Transverse colon (tissue), 4 donors: ENCODE measurements around the gene RNASE12. TPM values are rescaled to one million over a fixed set of nuclear protein-coding genes. Genes with fewer than 3 reads are reported as not detected.
A peak's percentile ranks its signal among the peaks of the same experiment; 100 is the strongest.

Experiments
- DNase-seq: peaks from one replicate; pipeline ENCODE4 v3.0.0-alpha.2; 2019
- H3K27ac ChIP-seq, 4 donors: fragments of 200-600 bp; sonication (generic); 2 replicates each; pipeline ENCODE4 v1.5.1; 2016 to 2018; ENCODE audit warnings: inconsistent platforms in 4 of 4
- H3K27me3 ChIP-seq: fragments of 200-600 bp; sonication (generic); 2 replicates; pipeline ENCODE4 v1.5.1; 2017; ENCODE audit warnings: inconsistent platforms
- H3K36me3 ChIP-seq, 4 donors: fragments of 200-600 bp; sonication (generic); 2 replicates each; pipeline ENCODE4 v1.5.1; 2017 to 2019; ENCODE audit warnings: inconsistent platforms in 4 of 4
- H3K4me1 ChIP-seq, 4 donors: fragments of 200-600 bp; sonication (generic); 2 replicates each; pipeline ENCODE4 v1.5.1; 2017 to 2020; ENCODE audit warnings: inconsistent platforms in 4 of 4
- H3K4me3 ChIP-seq, 4 donors: fragments of 200-600 bp; sonication (generic); 1 replicate in 1 of 4; 2 replicates in 3 of 4; pipeline versions ENCODE4 v1.5.1 to v1.6.1; 2017 to 2019; ENCODE audit warnings: inconsistent platforms in 4 of 4
- H3K9me3 ChIP-seq, 2 donors: fragments of 200-600 bp; sonication (generic); 2 replicates each; pipeline ENCODE4 v1.5.1; 2017 to 2019; ENCODE audit warnings: inconsistent platforms in 2 of 2
- EP300 ChIP-seq: sonication (generic); formaldehyde crosslinking; IDR thresholded peaks from one replicate; pipeline ENCODE4 v1.6.1; 2017; ENCODE audit warnings: antibody characterized with exemption, low read depth
- POLR2A ChIP-seq: fragments of 450-650 bp; IDR thresholded peaks from one replicate; pipeline ENCODE4 v1.6.1; 2016; ENCODE audit warnings: antibody characterized with exemption, mild to moderate bottlenecking, moderate library complexity
- POLR2AphosphoS5 ChIP-seq, 3 donors: sonication (generic); formaldehyde crosslinking; IDR thresholded peaks; one replicate each; pipeline ENCODE4 v1.6.1; 2016; ENCODE audit warnings: antibody characterized with exemption in 3 of 3
- WGBS, 2 donors: methylation state at CpG; one replicate each; pipeline ENCODE4 v1.1.5; 2018; ENCODE audit warnings: low coverage in 1 of 2; 5-methylcytosine and 5-hydroxymethylcytosine counted together
- in situ Hi-C, 4 donors: fragments of 200-750 bp; cut with MboI; loops; one replicate each; pipeline versions ENCODE4 v1.15.0 to v1.15.1; 2017; ENCODE audit warnings: low sequenced_read_pairs in 3 of 4, low pct_ligation_motif_present in 1 of 4, low pct_unique_long_range_greater_than_20kb in 1 of 4
- intact Hi-C: fragments of 100-400 bp; cut with DNase I; formaldehyde crosslinking; loops from one replicate; pipeline ENCODE4 v1.15.1; 2023; ENCODE audit warnings: low total_unique reads
- total RNA-seq, 4 donors: library from RNA; depleted of rRNA; stranded (reverse); fragments of >200 nt; gene quantifications; one replicate each; pipeline ENCODE4 v1.1.0, GENCODE V29; 2016
- TF ChIP-seq, protein P1 (sequence below), 5 experiments: fragments of 200-600 bp in 3 of 5; fragments of 450-650 bp in 2 of 5; sonication (generic) in 3 of 5; IDR thresholded peaks; 1 replicate in 2 of 5; 2 replicates in 3 of 5; pipeline ENCODE4 v1.5.1; 2016 to 2017; ENCODE audit warnings: antibody characterized with exemption in 5 of 5, inconsistent platforms in 3 of 5, mild to moderate bottlenecking in 2 of 5, moderate library complexity in 1 of 5

RNASE12 gene
- total RNA-seq, 4 donors from 2014 or later, result not detected

DNA sequence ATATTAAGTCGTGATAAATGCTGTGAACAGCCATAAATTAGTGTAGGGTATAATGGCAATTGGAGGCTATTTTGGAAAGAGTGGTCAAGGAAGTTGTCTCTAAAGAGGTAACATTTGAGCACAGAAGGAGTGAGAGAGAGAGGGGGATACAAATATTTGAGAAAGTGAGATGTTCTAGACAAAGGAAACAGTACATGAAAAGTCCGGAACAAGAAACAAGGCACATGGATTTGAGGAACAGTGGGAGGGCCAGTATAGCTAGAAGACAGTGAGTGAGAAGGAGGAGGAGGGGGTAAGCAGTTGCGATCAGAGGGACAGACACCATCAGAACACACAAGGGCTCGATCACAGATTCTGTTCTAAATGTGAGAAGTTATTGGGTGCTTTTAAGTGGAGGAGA lies 20.1 kb upstream of the RNASE12 start:
- WGBS, 2 donors, result 54 to 67% methylated on average over 2 to 4 of the region's 4 CpGs
- in situ Hi-C loops, result loop anchor here in 3 of 4 donors (5.0 to 25.0 kb wide), 6 partner anchors 74 to 279 kb away; partner anchors contain the start of genes ANG (in 2 of the 3), CCNB1IP1 (in 1 of the 3), RNASE4 (in 1 of the 3) and TEP1 (in 1 of the 3)
- no peak overlapping the region for H3K27ac ChIP-seq

DNA sequence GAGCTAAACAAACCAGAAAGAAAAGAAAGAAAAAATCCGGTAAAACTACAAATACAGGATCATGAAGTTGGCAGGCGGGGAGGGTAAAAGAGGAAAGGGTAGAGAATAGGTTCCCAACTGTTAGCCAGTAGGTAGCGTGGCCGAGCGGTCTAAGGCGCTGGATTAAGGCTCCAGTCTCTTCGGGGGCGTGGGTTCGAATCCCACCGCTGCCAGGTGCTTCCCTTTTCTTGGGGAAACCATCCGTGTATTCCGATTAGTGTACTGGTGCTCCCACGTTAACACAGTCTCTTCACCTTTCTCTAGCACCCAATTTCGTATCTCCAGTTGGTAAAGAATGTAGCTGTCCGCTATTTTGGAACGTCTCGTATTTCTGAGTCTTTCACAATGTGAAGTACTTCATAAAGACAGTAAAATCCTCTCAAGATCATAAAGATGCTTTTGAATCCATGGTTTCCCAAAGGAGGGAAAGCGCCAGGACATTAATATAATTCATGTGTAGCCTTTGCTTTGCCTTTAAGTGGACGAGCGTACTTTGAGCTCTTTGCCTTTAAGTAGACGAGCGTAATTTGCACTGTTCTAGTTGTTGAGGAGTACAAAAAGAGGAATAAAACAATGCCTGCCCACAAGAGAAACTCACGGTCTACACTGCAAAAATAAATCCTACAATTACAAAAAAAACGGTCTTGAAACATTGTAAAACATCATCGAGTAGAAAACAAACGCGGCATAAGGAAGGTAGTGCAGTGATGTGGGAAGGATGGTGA lies 19.0 kb upstream of the RNASE12 start:
- H3K4me1 ChIP-seq, result peaks cover 0 to 27% (median 12%) of the 10 kb centered on the region in 4 donors
- peak in 1 of 3 donors; percentile 7 for TF ChIP-seq POLR2AphosphoS5 (IDR thresholded peaks at IDR 0.05)
- no peak for TF ChIP-seq POLR2A
- in situ Hi-C loops (loop anchor here in 3 of 4 donors (5.0 to 25.0 kb wide), 6 partner anchors 75 to 278 kb away; partner anchors contain the start of genes ANG (in 2 of the 3), CCNB1IP1 (in 1 of the 3), RNASE4 (in 1 of the 3) and TEP1 (in 1 of the 3)), intact Hi-C loops (loop anchor here (10.0 kb wide), 2 partner anchors 145 to 275 kb away; partner anchors contain the start of genes CCNB1IP1, PIP4P1 and PNP)
- WGBS, 2 donors, result 3 to 4% methylated on average over 23 to 27 of the region's 27 CpGs
- peak overlapping the region; percentile 54 to 68 (median 59) for H3K4me3 ChIP-seq
- peak overlapping the region; percentile 62 to 75 (median 72) for H3K27ac ChIP-seq
- H3K36me3 ChIP-seq, result no peaks in the 10 kb centered on the region
- no peaks in the 10 kb centered on the region for H3K9me3 ChIP-seq
- no peaks in the 10 kb centered on the region for H3K27me3 ChIP-seq
- peak; percentile 85 for DNase-seq

More for the DNA sequence above, 20.1 kb upstream of the RNASE12 start:
- DNase-seq, result no peak
- Histone ChIP-seq H3K27me3 (no peaks in the 10 kb centered on the region), H3K36me3 (no peaks in the 10 kb centered on the region), H3K9me3 (no peaks in the 10 kb centered on the region), H3K4me3 (no peak overlapping the region), H3K4me1 (peaks cover 0 to 29% (median 12%) of the 10 kb centered on the region in 4 donors)
- no peak for TF ChIP-seq POLR2A
- intact Hi-C loops, result loop anchor here (10.0 kb wide), 2 partner anchors 146 to 276 kb away; partner anchors contain the start of genes CCNB1IP1, PIP4P1 and PNP

DNA sequence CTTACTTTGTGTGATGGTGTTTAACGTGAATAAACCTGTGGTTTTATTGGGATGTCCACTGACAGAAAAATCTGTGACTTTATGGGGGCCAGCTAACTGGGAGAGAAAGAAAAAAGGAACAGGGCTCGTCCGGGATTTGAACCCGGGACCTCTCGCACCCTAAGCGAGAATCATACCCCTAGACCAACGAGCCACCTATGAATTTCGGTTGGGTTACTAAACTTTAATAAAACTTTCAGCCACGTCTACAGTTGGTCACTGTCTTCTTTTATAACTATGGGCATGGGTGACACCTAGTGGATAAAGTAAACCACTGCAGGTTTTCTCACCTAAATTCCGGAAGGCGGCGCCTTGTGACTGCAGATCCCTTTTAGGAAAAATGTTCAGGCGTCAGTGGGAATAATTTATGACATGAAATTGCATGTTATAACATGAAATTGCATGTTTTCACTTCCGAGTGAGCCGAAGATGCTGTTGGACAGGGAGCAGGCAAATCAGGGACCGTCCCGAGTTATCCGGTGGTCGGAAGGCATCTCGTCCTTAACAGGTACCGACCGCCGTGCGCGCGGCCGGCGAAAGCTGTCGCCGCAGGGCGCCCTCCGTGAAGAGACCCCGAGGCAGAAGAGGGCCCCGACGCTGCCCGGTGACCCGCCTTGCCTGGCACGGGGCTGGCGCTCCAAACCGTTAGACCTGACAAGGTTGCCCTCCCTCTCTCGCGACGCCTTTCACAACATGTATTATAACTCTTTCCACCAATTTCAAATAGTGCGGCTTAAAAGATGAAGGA lies 18.2 kb upstream of the RNASE12 start:
- Histone ChIP-seq H3K27me3 (no peaks in the 10 kb centered on the region), H3K4me3 (peak overlapping the region; percentile 54 to 68 (median 59)), H3K4me1 (peaks cover 0 to 19% (median 9%) of the 10 kb centered on the region in 4 donors), H3K9me3 (no peaks in the 10 kb centered on the region), H3K36me3 (no peaks in the 10 kb centered on the region), H3K27ac (peak overlapping the region; percentile 62 to 75 (median 72))
- intact Hi-C loops (loop anchor here (10.0 kb wide), 2 partner anchors 145 to 275 kb away; partner anchors contain the start of genes CCNB1IP1, PIP4P1 and PNP), in situ Hi-C loops (loop anchor here (5.0 to 25.0 kb wide), 7 partner anchors 75 to 285 kb away; partner anchors contain the start of genes ANG (in 2 of the 4), CCNB1IP1 (in 1 of the 4), RNASE4 (in 1 of the 4) and TEP1 (in 1 of the 4))
- 0% methylated on average over 9 to 44 of the region's 44 CpGs for WGBS, 2 donors
- TF ChIP-seq, protein P1, sequence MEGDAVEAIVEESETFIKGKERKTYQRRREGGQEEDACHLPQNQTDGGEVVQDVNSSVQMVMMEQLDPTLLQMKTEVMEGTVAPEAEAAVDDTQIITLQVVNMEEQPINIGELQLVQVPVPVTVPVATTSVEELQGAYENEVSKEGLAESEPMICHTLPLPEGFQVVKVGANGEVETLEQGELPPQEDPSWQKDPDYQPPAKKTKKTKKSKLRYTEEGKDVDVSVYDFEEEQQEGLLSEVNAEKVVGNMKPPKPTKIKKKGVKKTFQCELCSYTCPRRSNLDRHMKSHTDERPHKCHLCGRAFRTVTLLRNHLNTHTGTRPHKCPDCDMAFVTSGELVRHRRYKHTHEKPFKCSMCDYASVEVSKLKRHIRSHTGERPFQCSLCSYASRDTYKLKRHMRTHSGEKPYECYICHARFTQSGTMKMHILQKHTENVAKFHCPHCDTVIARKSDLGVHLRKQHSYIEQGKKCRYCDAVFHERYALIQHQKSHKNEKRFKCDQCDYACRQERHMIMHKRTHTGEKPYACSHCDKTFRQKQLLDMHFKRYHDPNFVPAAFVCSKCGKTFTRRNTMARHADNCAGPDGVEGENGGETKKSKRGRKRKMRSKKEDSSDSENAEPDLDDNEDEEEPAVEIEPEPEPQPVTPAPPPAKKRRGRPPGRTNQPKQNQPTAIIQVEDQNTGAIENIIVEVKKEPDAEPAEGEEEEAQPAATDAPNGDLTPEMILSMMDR (IDR thresholded peaks at IDR 0.05), result peak; percentile 91 to 99 (median 94)
- TF ChIP-seq POLR2AphosphoS5 (IDR thresholded peaks at IDR 0.05) (no peak), EP300 (no peak), POLR2A (no peak)
- peak; percentile 73 for DNase-seq

DNA sequence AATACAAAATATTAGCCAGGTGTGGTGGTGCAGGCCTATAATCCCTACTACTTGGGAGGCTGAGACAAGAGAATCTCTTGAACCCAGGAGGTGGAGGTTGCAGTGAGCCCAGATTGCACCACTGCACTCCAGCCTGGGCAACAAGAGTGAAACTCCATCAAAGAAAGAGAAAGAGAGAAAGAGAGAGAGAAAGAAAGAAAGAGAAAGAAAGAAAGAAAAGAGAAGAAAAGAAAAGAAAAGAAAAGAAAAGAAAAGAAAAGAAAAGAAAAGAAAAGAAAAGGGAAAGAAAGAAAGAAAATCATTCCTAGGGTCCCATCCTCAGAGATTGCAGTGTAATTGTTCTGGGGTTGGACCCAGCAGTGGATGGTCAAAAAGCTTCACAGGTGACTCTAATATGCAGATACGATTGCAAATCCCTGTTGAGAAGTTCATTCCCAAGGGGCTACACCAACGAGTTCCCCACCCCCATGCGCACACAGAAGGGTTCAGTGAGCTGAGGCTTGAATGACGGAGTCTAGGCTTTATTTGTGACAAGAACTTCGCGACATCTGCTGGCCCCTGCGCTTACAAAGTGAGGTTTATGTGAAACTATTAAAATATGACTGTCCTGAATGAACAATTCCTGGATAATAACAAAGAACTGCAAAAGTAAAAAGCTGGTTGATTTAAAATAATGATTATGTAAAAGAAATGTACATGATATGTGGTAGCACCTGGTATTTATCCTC lies 17.4 kb upstream of the RNASE12 start:
- intact Hi-C loops (no loop called here), in situ Hi-C loops (loop anchor here in 3 of 4 donors (10.0 to 25.0 kb wide), 2 partner anchors 196 to 284 kb away; partner anchors contain the start of gene TEP1 (in 1 of the 3))
- Histone ChIP-seq H3K4me1 (peaks cover 0 to 16% (median 4%) of the 10 kb centered on the region in 4 donors), H3K27me3 (no peaks in the 10 kb centered on the region), H3K4me3 (no peak overlapping the region), H3K27ac (no peak overlapping the region), H3K36me3 (no peaks in the 10 kb centered on the region), H3K9me3 (no peaks in the 10 kb centered on the region)
- no peak for DNase-seq
- WGBS, 2 donors, result 70 to 86% methylated on average over 4 to 7 of the region's 7 CpGs
- no peak for TF ChIP-seq POLR2AphosphoS5 (IDR thresholded peaks at IDR 0.05)
- TF ChIP-seq, protein P1 (IDR thresholded peaks at IDR 0.05), result no peak
- no peak for TF ChIP-seq EP300
- TF ChIP-seq POLR2A, result no peak
